Activated gamma-delta T cell treated with anti-CD3 and anti-CD28 coated beads, Interleukin-2, amount 50 U/mL, for 16 hours (primary cell): ENCODE data around the gene ZHX3.
"Not testable (repeated sequence)": the region's sequence is repeated elsewhere in the genome, so short reads cannot be mapped to it uniquely, and the experiment has no call there.

Source experiments
- DNase-seq: peaks from one replicate; pipeline ENCODE4 v3.0.0-alpha.2; 2020; ENCODE audit warnings: low read depth

ZHX3 gene

DNA sequence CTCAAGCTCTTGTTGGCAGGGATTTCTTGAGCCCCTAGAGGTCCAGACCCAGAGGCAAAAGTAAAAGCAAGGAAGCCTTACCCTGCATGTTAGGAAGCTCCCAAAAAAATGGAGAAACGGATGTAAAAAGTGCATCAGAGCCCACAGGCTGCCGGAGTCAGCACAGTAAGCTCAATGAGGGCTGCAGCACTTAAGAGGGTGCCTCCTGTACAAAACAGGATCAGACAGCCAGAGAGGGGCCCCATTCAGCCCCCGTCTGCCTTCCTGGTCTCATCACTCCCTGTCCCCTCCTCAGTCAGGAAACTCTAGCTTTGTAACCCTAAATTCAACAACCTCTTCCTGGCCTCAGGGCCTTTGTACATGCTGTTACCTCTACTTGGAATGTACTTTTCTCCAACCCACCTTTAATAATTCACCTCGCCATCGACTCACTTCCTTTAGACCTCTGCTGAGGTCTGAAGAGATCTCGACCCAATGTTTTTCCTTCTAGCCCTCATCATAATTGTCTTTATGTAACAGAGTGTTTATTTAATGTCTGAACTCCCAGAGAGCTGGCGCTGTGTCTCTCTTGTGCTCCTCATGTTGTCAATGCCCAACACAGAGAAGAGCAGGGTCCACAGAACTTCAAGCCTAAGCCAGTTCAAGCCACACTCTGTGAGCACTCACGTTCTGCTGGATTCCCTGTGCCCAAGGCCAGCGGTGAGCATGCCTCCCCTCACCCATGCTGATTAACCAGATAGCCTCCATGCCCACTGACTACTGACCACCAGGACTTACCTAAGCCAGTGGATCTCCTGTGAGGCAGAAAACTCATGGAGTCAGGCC is 183.0 kb downstream of the ZHX3 start:
- DNase-seq = no peak

DNA sequence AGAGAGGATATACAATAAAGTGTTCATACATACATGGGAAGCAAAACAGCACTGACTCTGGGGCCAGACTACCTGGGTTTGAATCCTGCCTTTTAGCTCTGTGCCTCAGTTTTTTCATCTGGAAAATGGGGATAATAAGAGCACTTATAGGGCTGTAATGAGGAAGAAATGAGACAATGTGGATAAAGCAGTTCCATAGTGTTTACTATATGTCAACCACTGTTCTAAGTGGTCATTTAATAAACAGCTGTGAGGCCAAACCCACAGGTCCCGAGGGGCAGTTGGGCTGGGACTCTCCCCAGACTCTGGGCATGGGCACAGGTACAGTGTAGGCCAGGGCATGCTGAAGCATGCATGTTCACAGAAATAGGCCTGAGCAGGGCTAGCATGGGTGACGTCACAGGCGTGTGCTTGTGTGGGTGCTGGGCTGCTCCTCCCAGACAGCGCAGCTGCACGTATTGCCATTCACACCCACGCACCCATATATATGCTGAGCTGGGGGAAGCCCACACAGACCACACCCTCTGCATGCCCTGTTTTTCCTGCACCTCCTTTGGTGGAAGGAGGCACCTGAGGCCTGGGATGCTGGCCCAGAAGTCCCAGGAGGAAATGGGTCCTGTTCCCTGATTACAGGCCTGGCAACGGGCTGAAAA is 183.7 kb downstream of the ZHX3 start:
- no peak for DNase-seq

DNA sequence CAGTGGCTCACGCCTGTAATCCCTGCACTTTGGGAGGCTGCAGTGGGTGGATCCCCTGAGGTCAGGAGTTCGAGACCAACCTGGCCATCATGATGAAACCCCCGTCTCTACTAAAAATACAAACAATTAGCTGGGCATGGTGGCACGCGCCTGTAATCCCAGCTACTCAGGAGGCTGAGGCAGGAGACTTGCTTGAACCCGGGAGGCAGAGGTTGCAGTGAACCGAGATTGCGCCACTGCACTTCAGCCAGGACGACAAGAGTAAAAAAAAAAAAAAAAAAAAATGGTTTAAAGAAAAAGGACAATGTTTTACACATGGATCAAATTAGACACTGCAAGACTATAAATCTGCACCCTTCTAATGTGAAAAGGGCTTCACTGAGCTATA is 185.1 kb downstream of the ZHX3 start:
- DNase-seq = not testable (repeated sequence)

DNA sequence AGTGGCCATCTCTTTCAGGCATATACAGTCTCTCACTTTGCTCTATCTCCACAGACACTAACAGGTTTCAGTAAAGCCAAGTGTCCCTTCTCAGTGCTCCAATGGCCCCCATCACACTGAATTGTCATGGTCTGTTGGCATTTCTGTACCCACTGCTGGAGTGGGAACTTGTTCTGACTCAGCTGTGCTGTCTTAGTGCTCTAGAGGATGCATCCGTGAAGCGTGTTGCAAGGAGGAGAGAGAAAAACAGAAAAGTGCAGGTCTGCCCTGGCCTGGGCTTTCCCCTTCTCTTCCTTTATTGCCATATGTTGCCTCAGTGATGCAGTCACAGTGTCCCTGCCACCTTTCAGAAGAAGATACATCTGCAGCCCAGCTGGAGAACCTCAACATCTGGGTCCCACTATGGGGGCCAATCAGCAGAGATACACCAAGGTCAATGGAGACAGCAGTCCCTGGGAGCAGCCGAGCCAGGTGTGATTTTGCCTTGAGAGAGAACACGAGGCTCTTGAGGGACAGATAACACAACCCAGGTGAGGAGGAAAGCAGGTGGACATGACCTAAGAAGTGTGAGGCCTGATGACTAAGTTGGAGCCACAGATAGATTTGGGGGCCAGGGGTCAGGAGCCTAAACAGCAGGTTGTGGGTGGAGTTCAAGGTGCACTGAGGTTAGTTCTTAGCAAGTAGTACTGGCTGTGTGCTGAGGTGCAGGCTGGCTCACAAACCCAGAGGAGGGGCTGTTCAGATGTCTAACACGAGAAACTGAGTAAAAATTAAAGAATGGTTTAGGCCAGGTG is 185.7 kb downstream of the ZHX3 start:
- no peak for DNase-seq
